ENCODE measurements around the gene IL1RAPL1.
"Not testable (repeated sequence)": the region's sequence is repeated elsewhere in the genome, so short reads cannot be mapped to it uniquely, and the experiment has no call there.

The IL1RAPL1 gene

GRCh38 chrX:29090811-29091210 is 503.6 kb downstream of the IL1RAPL1 start:
- Histone ChIP-seq H3K27ac (no peak overlapping the region), H3K4me3 (no peak overlapping the region)
- DNase-seq (ENCODE audit: low spot score), result no peak
- TF ChIP-seq, protein P1, sequence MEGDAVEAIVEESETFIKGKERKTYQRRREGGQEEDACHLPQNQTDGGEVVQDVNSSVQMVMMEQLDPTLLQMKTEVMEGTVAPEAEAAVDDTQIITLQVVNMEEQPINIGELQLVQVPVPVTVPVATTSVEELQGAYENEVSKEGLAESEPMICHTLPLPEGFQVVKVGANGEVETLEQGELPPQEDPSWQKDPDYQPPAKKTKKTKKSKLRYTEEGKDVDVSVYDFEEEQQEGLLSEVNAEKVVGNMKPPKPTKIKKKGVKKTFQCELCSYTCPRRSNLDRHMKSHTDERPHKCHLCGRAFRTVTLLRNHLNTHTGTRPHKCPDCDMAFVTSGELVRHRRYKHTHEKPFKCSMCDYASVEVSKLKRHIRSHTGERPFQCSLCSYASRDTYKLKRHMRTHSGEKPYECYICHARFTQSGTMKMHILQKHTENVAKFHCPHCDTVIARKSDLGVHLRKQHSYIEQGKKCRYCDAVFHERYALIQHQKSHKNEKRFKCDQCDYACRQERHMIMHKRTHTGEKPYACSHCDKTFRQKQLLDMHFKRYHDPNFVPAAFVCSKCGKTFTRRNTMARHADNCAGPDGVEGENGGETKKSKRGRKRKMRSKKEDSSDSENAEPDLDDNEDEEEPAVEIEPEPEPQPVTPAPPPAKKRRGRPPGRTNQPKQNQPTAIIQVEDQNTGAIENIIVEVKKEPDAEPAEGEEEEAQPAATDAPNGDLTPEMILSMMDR (IDR thresholded peaks at IDR 0.05), result no peak

- TF ChIP-seq, protein P1 (IDR thresholded peaks at IDR 0.05), result no peak
- no peak overlapping the region for H3K4me3 ChIP-seq
- no peak overlapping the region for H3K27ac ChIP-seq
- DNase-seq (ENCODE audit: low spot score), result no peak
Measured at GRCh38 chrX:29107231-29107630, 520.0 kb downstream of the IL1RAPL1 start.

GRCh38 chrX:29110041-29110440 is 522.8 kb downstream of the IL1RAPL1 start:
- H3K4me3 ChIP-seq, result no peak overlapping the region
- TF ChIP-seq, protein P1 (IDR thresholded peaks at IDR 0.05), result no peak
- no peak overlapping the region for H3K27ac ChIP-seq
- DNase-seq (ENCODE audit: low spot score), result no peak

- TF ChIP-seq, protein P1 (IDR thresholded peaks at IDR 0.05), result no peak
- Histone ChIP-seq H3K4me3 (no peak overlapping the region), H3K27ac (no peak overlapping the region)
- DNase-seq (ENCODE audit: low spot score), result no peak
Measured at GRCh38 chrX:29113221-29113620, 526.0 kb downstream of the IL1RAPL1 start.

- not testable (repeated sequence) for H3K4me3 ChIP-seq; H3K27ac ChIP-seq; DNase-seq (ENCODE audit: low spot score)
Measured at GRCh38 chrX:29122817-29123216, 535.6 kb downstream of the IL1RAPL1 start.

DNA sequence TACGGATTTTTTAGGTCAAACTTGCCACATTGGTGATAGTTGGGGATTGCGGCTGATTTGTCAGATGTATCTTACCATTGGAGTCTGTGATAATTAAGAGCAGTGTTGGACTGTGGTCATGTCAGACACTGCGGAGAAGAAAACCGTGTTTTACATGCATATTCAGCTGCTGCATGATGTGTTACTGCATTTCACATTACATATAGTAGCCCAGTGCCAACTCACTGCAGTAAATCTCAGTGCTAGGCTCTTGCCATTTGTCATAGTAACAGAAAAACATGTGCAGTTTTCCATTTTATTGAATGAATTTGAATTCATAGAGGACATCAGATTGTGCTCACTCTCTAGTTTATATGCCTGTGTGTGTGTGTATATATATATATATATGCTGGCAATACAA is 543.7 kb downstream of the IL1RAPL1 start:
- TF ChIP-seq, protein P1 (IDR thresholded peaks at IDR 0.05), result no peak
- Histone ChIP-seq H3K4me3 (no peak overlapping the region), H3K27ac (no peak overlapping the region)
- no peak for DNase-seq (ENCODE audit: low spot score)

GRCh38 chrX:29136904-29137303 is 549.7 kb downstream of the IL1RAPL1 start:
- no peak overlapping the region for H3K27ac ChIP-seq
- no peak for DNase-seq (ENCODE audit: low spot score)
- TF ChIP-seq, protein P1 (IDR thresholded peaks at IDR 0.05), result no peak

DNA sequence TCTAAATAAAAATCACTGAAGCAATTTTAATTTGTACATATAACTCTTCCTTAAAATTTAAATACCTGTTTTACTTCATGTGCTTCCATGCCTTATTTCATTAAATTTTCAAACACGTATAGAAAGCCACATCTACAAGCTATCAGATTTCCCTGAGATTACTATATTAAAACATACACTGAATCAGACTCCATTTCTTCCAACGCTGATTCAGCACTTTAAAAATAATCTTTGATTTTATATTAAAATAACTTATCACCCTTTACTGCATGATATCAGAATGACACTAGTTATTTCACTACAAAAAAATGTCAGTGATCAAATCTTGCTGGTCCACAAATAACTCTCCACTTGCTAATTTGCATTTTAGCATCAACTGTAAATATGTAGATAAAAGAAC is 550.8 kb downstream of the IL1RAPL1 start:
- no peak overlapping the region for H3K4me3 ChIP-seq
- no peak overlapping the region for H3K27ac ChIP-seq
- DNase-seq (ENCODE audit: low spot score), result no peak
- TF ChIP-seq, protein P1 (IDR thresholded peaks at IDR 0.05), result no peak

More at GRCh38 chrX:29136904-29137303, 549.7 kb downstream of the IL1RAPL1 start:
- H3K4me3 ChIP-seq, result no peak overlapping the region
